A673 (cell line): ENCODE results near the gene ELF5. TPM values are rescaled to one million over a fixed set of nuclear protein-coding genes. Genes with fewer than 3 reads are reported as not detected.

ENCODE experiments used
- BruUV-seq: library from RNA; stranded (reverse); fragments of 400-500 nt; replicated peaks from 2 replicates; lab custom pipeline; 2021; lab: Mats Ljungman, UMichigan
- CTCF ChIA-PET: fragments of 300-600 bp; sonication (Branson Sonifier 250); formaldehyde crosslinking; loops from one replicate; lab custom pipeline; 2022; ENCODE audit warnings: antibody characterized with exemption; lab: Charles Lee
- POLR2A ChIA-PET: fragments of 300-600 bp; sonication (Branson Sonifier 250); formaldehyde crosslinking; loops from one replicate; lab custom pipeline; 2022; ENCODE audit warnings: antibody characterized with exemption; ENCODE audit not compliant: low non-redundant PET; lab: Charles Lee
- DNase-seq: peaks from one replicate; pipeline ENCODE4 v3.0.0-alpha.2; 2015; ENCODE audit warnings: low spot score
- H3K27ac ChIP-seq: fragments of 200-600 bp; sonication (generic); 2 replicates; pipeline ENCODE4 v1.5.1; 2016; ENCODE audit warnings: mixed run types, low read depth, mild to moderate bottlenecking, mixed read lengths, antibody characterized with exemption, low read length; ENCODE audit not compliant: poor library complexity, severe bottlenecking
- H3K27me3 ChIP-seq: fragments of 200-600 bp; sonication (generic); replicated peaks from 2 replicates; pipeline ENCODE4 v1.6.1; 2017; ENCODE audit warnings: mixed run types, low read depth, mild to moderate bottlenecking, mixed read lengths, antibody characterized with exemption, low read length; ENCODE audit not compliant: insufficient read depth, poor library complexity
- H3K36me3 ChIP-seq: fragments of 200-600 bp; sonication (generic); 2 replicates; pipeline ENCODE4 v1.6.1; 2016; ENCODE audit warnings: mixed run types, mild to moderate bottlenecking, mixed read lengths, antibody characterized with exemption, low read length; ENCODE audit not compliant: insufficient read depth, poor library complexity, severe bottlenecking
- H3K4me1 ChIP-seq: fragments of 200-600 bp; sonication (generic); 2 replicates; pipeline ENCODE4 v1.6.1; 2017; ENCODE audit warnings: mixed run types, mild to moderate bottlenecking, mixed read lengths, antibody characterized with exemption, low read length; ENCODE audit not compliant: insufficient read depth, poor library complexity, severe bottlenecking
- H3K4me3 ChIP-seq: fragments of 200-600 bp; sonication (generic); 2 replicates; pipeline ENCODE4 v1.5.1; 2016; ENCODE audit warnings: low read depth, mixed run types, mild to moderate bottlenecking, mixed read lengths, low read length; ENCODE audit not compliant: poor library complexity, severe bottlenecking
- H3K9me3 ChIP-seq: fragments of 200-600 bp; sonication (generic); 2 replicates; pipeline ENCODE4 v1.6.1; 2016; ENCODE audit warnings: mixed run types, low read depth, mild to moderate bottlenecking, mixed read lengths, antibody characterized with exemption, low read length; ENCODE audit not compliant: poor library complexity, severe bottlenecking
- CTCF ChIP-seq: fragments of 300-800, 200-600 bp; sonication (generic); conservative IDR thresholded peaks from 2 replicates; pipeline ENCODE4 v1.5.1; 2017; ENCODE audit warnings: low read depth, mild to moderate bottlenecking, antibody characterized with exemption, low read length, moderate library complexity, mixed read lengths
- EZH2 ChIP-seq: fragments of 200-600 bp; sonication (generic); IDR thresholded peaks from 2 replicates; pipeline ENCODE4 v1.6.1; 2017; ENCODE audit warnings: borderline replicate concordance, low read depth, mild to moderate bottlenecking, mixed read lengths, antibody characterized with exemption, low read length; ENCODE audit not compliant: poor library complexity, severe bottlenecking
- intact Hi-C: fragments of 100-400 bp; cut with micrococcal nuclease; formaldehyde crosslinking; loops from one replicate; pipeline ENCODE4 v1.10.0; 2022; ENCODE audit not compliant: unreplicated experiment
- total RNA-seq: library from RNA; stranded (reverse); gene quantifications from 2 replicates; pipeline ENCODE4 v1.2.3, GENCODE V29; 2021

Gene ELF5
- total RNA-seq, 1 experiment from 2014 or later = not detected

- H3K4me3 ChIP-seq = no peak overlapping the region
- peaks cover under 1% of the 10 kb centered on the region for H3K9me3 ChIP-seq
- ChIA-PET POLR2A (no interaction called here), CTCF (no interaction called here)
- no peak overlapping the region for H3K27ac ChIP-seq
- no peaks in the 10 kb centered on the region for H3K36me3 ChIP-seq
- H3K27me3 ChIP-seq = no peaks in the 10 kb centered on the region
- TF ChIP-seq EZH2 = no peak
- intact Hi-C loops = no loop called here
- no TSS peak for BruUV-seq
- DNase-seq = no peak
- H3K4me1 ChIP-seq = peaks cover 13% of the 10 kb centered on the region
Measured at GRCh38 chr11:34447044-34447443, 66.5 kb downstream of the ELF5 start.

GRCh38 chr11:34446386-34446785 lies 67.2 kb downstream of the ELF5 start:
- Histone ChIP-seq H3K36me3 (no peaks in the 10 kb centered on the region), H3K9me3 (peaks cover 7% of the 10 kb centered on the region), H3K4me1 (peaks cover 13% of the 10 kb centered on the region), H3K27me3 (no peaks in the 10 kb centered on the region), H3K27ac (no peak overlapping the region), H3K4me3 (no peak overlapping the region)
- TF ChIP-seq EZH2 (no peak), CTCF (no peak)
- no TSS peak for BruUV-seq
- DNase-seq = no peak
- POLR2A ChIA-PET = no interaction called here
- CTCF ChIA-PET = no interaction called here
- intact Hi-C loops = no loop called here

- Histone ChIP-seq H3K27me3 (no peaks in the 10 kb centered on the region), H3K4me1 (peaks cover 13% of the 10 kb centered on the region), H3K27ac (no peak overlapping the region), H3K36me3 (no peaks in the 10 kb centered on the region), H3K9me3 (peaks cover 8% of the 10 kb centered on the region), H3K4me3 (no peak overlapping the region)
- ChIA-PET POLR2A (no interaction called here), CTCF (no interaction called here)
- intact Hi-C loops = no loop called here
- BruUV-seq = no TSS peak
- TF ChIP-seq EZH2 (no peak), CTCF (no peak)
- DNase-seq = no peak
Measured at GRCh38 chr11:34445956-34446355, 67.6 kb downstream of the ELF5 start.

- intact Hi-C loops = no loop called here
- Histone ChIP-seq H3K36me3 (no peaks in the 10 kb centered on the region), H3K4me1 (peaks cover 13% of the 10 kb centered on the region), H3K27me3 (no peaks in the 10 kb centered on the region), H3K9me3 (peaks cover 8% of the 10 kb centered on the region), H3K27ac (no peak overlapping the region), H3K4me3 (no peak overlapping the region)
- no peak for TF ChIP-seq EZH2
- TF ChIP-seq CTCF = no peak
- peak; percentile 48 for DNase-seq
- BruUV-seq = no TSS peak
- POLR2A ChIA-PET = no interaction called here
- CTCF ChIA-PET = no interaction called here
Measured at GRCh38 chr11:34444428-34444827, 69.2 kb downstream of the ELF5 start.
